ENCODE results near the gene CPNE5. TPM values are rescaled to one million over a fixed set of nuclear protein-coding genes. Genes with fewer than 3 reads are reported as not detected.

Gene CPNE5
- total RNA-seq, 2 donors from 2014 or later: 3.9 to 64.5 TPM

DNA sequence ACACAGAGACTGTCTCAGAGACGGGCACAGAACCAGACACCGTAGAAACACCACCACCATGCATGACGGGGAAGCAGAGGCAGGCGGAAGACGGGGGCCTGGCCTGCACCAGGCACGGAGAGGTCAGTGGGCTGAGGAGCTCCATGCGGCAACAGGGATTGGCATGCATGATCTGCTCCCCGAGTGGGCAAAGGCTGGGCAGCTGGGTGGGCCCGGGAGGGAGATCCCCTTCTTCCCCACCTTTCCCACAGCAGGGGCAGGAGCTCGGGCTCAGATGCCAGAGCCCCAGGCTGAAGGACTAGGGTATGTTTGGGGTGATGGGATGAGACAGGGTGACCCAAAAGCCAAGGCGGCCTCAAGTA, 98.4 kb downstream of the CPNE5 start:
- Histone ChIP-seq H3K4me3 (no peak overlapping the region), H3K36me3 (no peaks in the 10 kb centered on the region), H3K27me3 (replicated peaks; ENCODE audit: insufficient read depth) (no peaks in the 10 kb centered on the region), H3K9me3 (no peaks in the 10 kb centered on the region), H3K27ac (no peak overlapping the region), H3K4me1 (replicated peaks) (peaks cover 4% of the 10 kb centered on the region)
- 84% methylated on average over 11 of the region's 11 CpGs for WGBS
- intact Hi-C loops (cut with DNase I): no loop called here
- TF ChIP-seq POLR2A (IDR thresholded peaks at IDR 0.05) (no peak), POLR2AphosphoS5 (IDR thresholded peaks at IDR 0.05) (no peak)
- TF ChIP-seq, protein P1, sequence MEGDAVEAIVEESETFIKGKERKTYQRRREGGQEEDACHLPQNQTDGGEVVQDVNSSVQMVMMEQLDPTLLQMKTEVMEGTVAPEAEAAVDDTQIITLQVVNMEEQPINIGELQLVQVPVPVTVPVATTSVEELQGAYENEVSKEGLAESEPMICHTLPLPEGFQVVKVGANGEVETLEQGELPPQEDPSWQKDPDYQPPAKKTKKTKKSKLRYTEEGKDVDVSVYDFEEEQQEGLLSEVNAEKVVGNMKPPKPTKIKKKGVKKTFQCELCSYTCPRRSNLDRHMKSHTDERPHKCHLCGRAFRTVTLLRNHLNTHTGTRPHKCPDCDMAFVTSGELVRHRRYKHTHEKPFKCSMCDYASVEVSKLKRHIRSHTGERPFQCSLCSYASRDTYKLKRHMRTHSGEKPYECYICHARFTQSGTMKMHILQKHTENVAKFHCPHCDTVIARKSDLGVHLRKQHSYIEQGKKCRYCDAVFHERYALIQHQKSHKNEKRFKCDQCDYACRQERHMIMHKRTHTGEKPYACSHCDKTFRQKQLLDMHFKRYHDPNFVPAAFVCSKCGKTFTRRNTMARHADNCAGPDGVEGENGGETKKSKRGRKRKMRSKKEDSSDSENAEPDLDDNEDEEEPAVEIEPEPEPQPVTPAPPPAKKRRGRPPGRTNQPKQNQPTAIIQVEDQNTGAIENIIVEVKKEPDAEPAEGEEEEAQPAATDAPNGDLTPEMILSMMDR (IDR thresholded peaks at IDR 0.05): no peak
- no peak for DNase-seq (ENCODE audit: low spot score)

- Histone ChIP-seq H3K9me3 (no peaks in the 10 kb centered on the region), H3K4me1 (replicated peaks) (peaks cover 8% of the 10 kb centered on the region), H3K27me3 (replicated peaks; ENCODE audit: insufficient read depth) (no peaks in the 10 kb centered on the region), H3K27ac (no peak overlapping the region), H3K36me3 (no peaks in the 10 kb centered on the region), H3K4me3 (no peak overlapping the region)
- no peak for DNase-seq (ENCODE audit: low spot score)
- intact Hi-C loops (cut with DNase I): no loop called here
- WGBS: 81% methylated on average over 13 of the region's 13 CpGs
- TF ChIP-seq POLR2A (IDR thresholded peaks at IDR 0.05) (no peak), POLR2AphosphoS5 (IDR thresholded peaks at IDR 0.05) (no peak)
- TF ChIP-seq, protein P1 (IDR thresholded peaks at IDR 0.05): no peak
These were observed 99.1 kb downstream of the CPNE5 start for GRCh38 chr6:36739947-36740817.

GRCh38 chr6:36738108-36738507, 101.1 kb downstream of the CPNE5 start:
- TF ChIP-seq, protein P1 (IDR thresholded peaks at IDR 0.05): no peak
- TF ChIP-seq POLR2A (IDR thresholded peaks at IDR 0.05): no peak
- no peak for TF ChIP-seq POLR2AphosphoS5 (IDR thresholded peaks at IDR 0.05)
- 100% methylated on average over 1 of the region's 1 CpG for WGBS
- Histone ChIP-seq H3K9me3 (no peaks in the 10 kb centered on the region), H3K36me3 (no peaks in the 10 kb centered on the region), H3K4me1 (replicated peaks) (peaks cover 11% of the 10 kb centered on the region), H3K27me3 (replicated peaks; ENCODE audit: insufficient read depth) (no peaks in the 10 kb centered on the region), H3K4me3 (no peak overlapping the region), H3K27ac (no peak overlapping the region)
- no peak for DNase-seq (ENCODE audit: low spot score)
- intact Hi-C loops (cut with DNase I): no loop called here

GRCh38 chr6:36737043-36737785, 102.0 kb downstream of the CPNE5 start:
- H3K36me3 ChIP-seq: no peaks in the 10 kb centered on the region
- intact Hi-C loops (cut with DNase I): no loop called here
- no peaks in the 10 kb centered on the region for H3K27me3 ChIP-seq (replicated peaks; ENCODE audit: insufficient read depth)
- 90% methylated on average over 10 of the region's 14 CpGs for WGBS
- no peak overlapping the region for H3K27ac ChIP-seq
- no peak for DNase-seq (ENCODE audit: low spot score)
- TF ChIP-seq POLR2AphosphoS5 (IDR thresholded peaks at IDR 0.05) (no peak), POLR2A (IDR thresholded peaks at IDR 0.05) (no peak)
- TF ChIP-seq, protein P1 (IDR thresholded peaks at IDR 0.05): no peak
- H3K4me1 ChIP-seq (replicated peaks): peaks cover 11% of the 10 kb centered on the region
- no peak overlapping the region for H3K4me3 ChIP-seq
- H3K9me3 ChIP-seq: no peaks in the 10 kb centered on the region

Data from prostate gland (tissue), 2 donors.